ENCODE results near the gene CACNA1B. TPM values are rescaled to one million over a fixed set of nuclear protein-coding genes. Genes with fewer than 3 reads are reported as not detected.

CACNA1B gene
- total and polyA plus RNA-seq, 9 of the 15 experiments (the other 6 are each of a cell fraction or from before 2014, with no cell fraction given): 0.01 to 0.04 TPM; not detected in 7

- Histone ChIP-seq H3K27me3 (ENCODE audit: control insufficient read depth in 2 of 2, insufficient read depth in 2 of 2, low read length in 2 of 2) (peaks cover 0 to 5% of the 10 kb centered on the region in 2 experiments; a peak in 4 of 5 replicates), H3K4me2 (ENCODE audit: insufficient read depth, low read length) (no peak overlapping the region), H3K79me2 (ENCODE audit: control insufficient read depth, insufficient read depth, low read length) (no peaks in the 10 kb centered on the region), H3K36me3 (ENCODE audit: control insufficient read depth, insufficient read depth, low read length) (no peaks in the 10 kb centered on the region), H3K9me1 (ENCODE audit: control insufficient read depth, insufficient read depth, low read length) (no peaks in the 10 kb centered on the region), H3K9ac (ENCODE audit: insufficient read depth in 1 of 2, low read depth in 2 of 2, low read length in 2 of 2) (no peak overlapping the region), H3K27ac (ENCODE audit: extremely low read depth, low read depth, low read length) (no peak overlapping the region), H4K20me1 (replicated peaks; ENCODE audit: control insufficient read depth, insufficient read depth, low read length) (no peaks in the 10 kb centered on the region), H3K9me3 (replicated peaks; ENCODE audit: control insufficient read depth, insufficient read depth, low read depth, low read length) (no peaks in the 10 kb centered on the region), H3K4me3 (no peak overlapping the region), H3K4me1 (replicated peaks in 1 of 2; ENCODE audit: control insufficient read depth in 2 of 2, insufficient read depth in 2 of 2, low read length in 2 of 2) (no peaks in the 10 kb centered on the region), H2AFZ (ENCODE audit: low read depth, low read length) (no peak overlapping the region)
- CTCF ChIA-PET (ENCODE audit: low intra/inter-chr PET ratio): no interaction called here
- no TSS peak for BruUV-seq (replicated peaks)
- no peak for ATAC-seq
- DNase-seq (ENCODE audit: extremely low read depth in 1 of 4, low spot score in 3 of 4): no peak
- TF ChIP-seq ZNF253 (CRISPR knock-in tag; conservative IDR thresholded peaks at IDR 0.05) (no peak), RHOXF2B (CRISPR knock-in tag; conservative IDR thresholded peaks at IDR 0.05) (no peak), USF2 (CRISPR knock-in tag; IDR thresholded peaks at IDR 0.05) (no peak), HMBOX1 (IDR thresholded peaks at IDR 0.05) (no peak), EP300 (IDR thresholded peaks at IDR 0.05; ENCODE audit: low read length) (no peak), MBD2 (IDR thresholded peaks at IDR 0.05; ENCODE audit: borderline replicate concordance, low read depth) (no peak), CBX1 (IDR thresholded peaks at IDR 0.05; ENCODE audit: low read depth) (no peak), JUNB (CRISPR knock-in tag; conservative IDR thresholded peaks at IDR 0.05) (no peak)
- FAIRE-seq: no peak
- in situ Hi-C loops (cut with MboI): no loop called here
- intact Hi-C loops (cut with micrococcal nuclease): no loop called here
- POLR2A ChIA-PET: no interaction called here
- WGBS (ENCODE audit: insufficient coverage, low coverage, missing lambda C conversion rate): 0% methylated on average over 3 of the region's 3 CpGs
Observed at GRCh38 chr9:138031186-138031585, 153.6 kb downstream of the CACNA1B start.
